ENCODE measurements around the gene LAMB2.

Gene LAMB2

GRCh38 chr3:49153349-49153912 lies 20.6 kb upstream of the LAMB2 start:
- no peak overlapping the region for H2BK120ac ChIP-seq (ENCODE audit: low read depth, low read length)
- H4K91ac ChIP-seq (ENCODE audit: low read depth, low read length, poor library complexity): no peak overlapping the region
- H2AFZ ChIP-seq (ENCODE audit: low read length): no peak overlapping the region
- WGBS, 2 donors (ENCODE audit: extremely low coverage in 2 of 2, insufficient read length in 2 of 2, insufficient replicate concordance in 1 of 2): no CpG with 5 or more reads among the region's 3 CpGs
- H3K23ac ChIP-seq (ENCODE audit: low read depth, low read length, poor library complexity): no peak overlapping the region
- no peak overlapping the region for H2AK5ac ChIP-seq (ENCODE audit: low read depth, low read length)
- H4K8ac ChIP-seq (ENCODE audit: low read depth, low read length): no peak overlapping the region
- H3K27me3 ChIP-seq (ENCODE audit: control insufficient read depth in 3 of 3, insufficient read depth in 3 of 3, low read depth in 1 of 3, low read length in 3 of 3): peaks cover 0 to 5% (median 0%) of the 10 kb centered on the region in 3 experiments
- H3K18ac ChIP-seq (ENCODE audit: low read length): no peak overlapping the region
- H3K4ac ChIP-seq (ENCODE audit: low read length): no peak overlapping the region
- no peak overlapping the region for H3K27ac ChIP-seq (replicated peaks; ENCODE audit: low read length)
- peak overlapping the region; percentile 15 for H3K14ac ChIP-seq (ENCODE audit: low read length)
- no peaks in the 10 kb centered on the region for H3K79me1 ChIP-seq (ENCODE audit: low read depth, low read length)
- no peak overlapping the region for H3K4me2 ChIP-seq (ENCODE audit: insufficient read depth, low read length, poor library complexity, severe bottlenecking)
- no peak overlapping the region for H2BK12ac ChIP-seq (ENCODE audit: low read length)
- no peaks in the 10 kb centered on the region for H3K36me3 ChIP-seq (replicated peaks in 1 of 2; ENCODE audit: control insufficient read depth in 2 of 2, insufficient read depth in 2 of 2, low read length in 2 of 2)
- H2BK5ac ChIP-seq (ENCODE audit: low read length): peak overlapping the region; percentile 68
- H2BK15ac ChIP-seq (ENCODE audit: low read length): no peak overlapping the region
- peak overlapping the region in 1 of 2 donors; percentile 18 for H3K4me3 ChIP-seq (ENCODE audit: low read length in 2 of 2)
- H3K9me3 ChIP-seq (replicated peaks in 1 of 2; ENCODE audit: control insufficient read depth in 2 of 2, insufficient read depth in 1 of 2, low read depth in 1 of 2, low read length in 2 of 2): peaks cover 0 to 4% of the 10 kb centered on the region in 2 donors
- DNase-seq (ENCODE audit: low spot score): no peak
- H3K4me1 ChIP-seq (ENCODE audit: control insufficient read depth in 2 of 2, insufficient read depth in 1 of 2, low read depth in 1 of 2, low read length in 2 of 2): no peaks in the 10 kb centered on the region
- no peak overlapping the region for H3K9ac ChIP-seq (ENCODE audit: low read depth, low read length, poor library complexity)

GRCh38 chr3:49151610-49152009 lies 18.8 kb upstream of the LAMB2 start:
- Histone ChIP-seq H4K8ac (ENCODE audit: low read depth, low read length) (no peak overlapping the region), H2BK15ac (ENCODE audit: low read length) (no peak overlapping the region), H3K4me1 (ENCODE audit: control insufficient read depth in 2 of 2, insufficient read depth in 1 of 2, low read depth in 1 of 2, low read length in 2 of 2) (no peaks in the 10 kb centered on the region), H3K14ac (ENCODE audit: low read length) (no peak overlapping the region), H2BK12ac (ENCODE audit: low read length) (no peak overlapping the region), H3K4me3 (ENCODE audit: low read length in 2 of 2) (no peak overlapping the region), H3K18ac (ENCODE audit: low read length) (no peak overlapping the region), H3K23ac (ENCODE audit: low read depth, low read length, poor library complexity) (no peak overlapping the region), H4K91ac (ENCODE audit: low read depth, low read length, poor library complexity) (no peak overlapping the region), H2BK5ac (ENCODE audit: low read length) (no peak overlapping the region), H3K4me2 (ENCODE audit: insufficient read depth, low read length, poor library complexity, severe bottlenecking) (no peak overlapping the region), H3K36me3 (replicated peaks in 1 of 2; ENCODE audit: control insufficient read depth in 2 of 2, insufficient read depth in 2 of 2, low read length in 2 of 2) (no peaks in the 10 kb centered on the region), H3K27ac (replicated peaks; ENCODE audit: low read length) (no peak overlapping the region), H2BK120ac (ENCODE audit: low read depth, low read length) (no peak overlapping the region), H2AFZ (ENCODE audit: low read length) (no peak overlapping the region), H3K4ac (ENCODE audit: low read length) (no peak overlapping the region), H3K79me1 (ENCODE audit: low read depth, low read length) (no peaks in the 10 kb centered on the region), H2AK5ac (ENCODE audit: low read depth, low read length) (no peak overlapping the region), H3K9ac (ENCODE audit: low read depth, low read length, poor library complexity) (no peak overlapping the region), H3K9me3 (replicated peaks in 1 of 2; ENCODE audit: control insufficient read depth in 2 of 2, insufficient read depth in 1 of 2, low read depth in 1 of 2, low read length in 2 of 2) (peaks cover 0 to 4% of the 10 kb centered on the region in 2 donors), H3K27me3 (ENCODE audit: control insufficient read depth in 3 of 3, insufficient read depth in 3 of 3, low read depth in 1 of 3, low read length in 3 of 3) (peaks cover 0 to 5% (median 0%) of the 10 kb centered on the region in 3 experiments)
- no CpG with 5 or more reads among the region's 2 CpGs for WGBS, 2 donors (ENCODE audit: extremely low coverage in 2 of 2, insufficient read length in 2 of 2, insufficient replicate concordance in 1 of 2)
- no peak for DNase-seq (ENCODE audit: low spot score)

- H3K9ac ChIP-seq (ENCODE audit: low read depth, low read length, poor library complexity): no peak overlapping the region
- H3K36me3 ChIP-seq (replicated peaks in 1 of 2; ENCODE audit: control insufficient read depth in 2 of 2, insufficient read depth in 2 of 2, low read length in 2 of 2): no peaks in the 10 kb centered on the region
- DNase-seq (ENCODE audit: low spot score): no peak
- H2BK15ac ChIP-seq (ENCODE audit: low read length): no peak overlapping the region
- no peak overlapping the region for H4K91ac ChIP-seq (ENCODE audit: low read depth, low read length, poor library complexity)
- H3K27me3 ChIP-seq (ENCODE audit: control insufficient read depth in 3 of 3, insufficient read depth in 3 of 3, low read depth in 1 of 3, low read length in 3 of 3): peaks cover 0 to 4% (median 0%) of the 10 kb centered on the region in 3 experiments
- H2AFZ ChIP-seq (ENCODE audit: low read length): no peak overlapping the region
- H3K79me1 ChIP-seq (ENCODE audit: low read depth, low read length): no peaks in the 10 kb centered on the region
- H3K14ac ChIP-seq (ENCODE audit: low read length): no peak overlapping the region
- no peak overlapping the region for H2BK12ac ChIP-seq (ENCODE audit: low read length)
- H3K9me3 ChIP-seq (replicated peaks in 1 of 2; ENCODE audit: control insufficient read depth in 2 of 2, insufficient read depth in 1 of 2, low read depth in 1 of 2, low read length in 2 of 2): peaks cover 0 to 2% of the 10 kb centered on the region in 2 donors
- H3K4me2 ChIP-seq (ENCODE audit: insufficient read depth, low read length, poor library complexity, severe bottlenecking): no peak overlapping the region
- no peak overlapping the region for H3K27ac ChIP-seq (replicated peaks; ENCODE audit: low read length)
- H3K4me3 ChIP-seq (ENCODE audit: low read length in 2 of 2): no peak overlapping the region
- no peak overlapping the region for H2AK5ac ChIP-seq (ENCODE audit: low read depth, low read length)
- H4K8ac ChIP-seq (ENCODE audit: low read depth, low read length): no peak overlapping the region
- H3K18ac ChIP-seq (ENCODE audit: low read length): no peak overlapping the region
- H2BK120ac ChIP-seq (ENCODE audit: low read depth, low read length): no peak overlapping the region
- H3K4ac ChIP-seq (ENCODE audit: low read length): no peak overlapping the region
- H3K4me1 ChIP-seq (ENCODE audit: control insufficient read depth in 2 of 2, insufficient read depth in 1 of 2, low read depth in 1 of 2, low read length in 2 of 2): no peaks in the 10 kb centered on the region
- no peak overlapping the region for H3K23ac ChIP-seq (ENCODE audit: low read depth, low read length, poor library complexity)
- WGBS, 2 donors (ENCODE audit: extremely low coverage in 2 of 2, insufficient read length in 2 of 2, insufficient replicate concordance in 1 of 2): no CpG with 5 or more reads among the region's 5 CpGs
- no peak overlapping the region for H2BK5ac ChIP-seq (ENCODE audit: low read length)
These were observed 15.3 kb upstream of the LAMB2 start for GRCh38 chr3:49148159-49148558.

GRCh38 chr3:49140080-49140479 lies 7.2 kb upstream of the LAMB2 start:
- DNase-seq (ENCODE audit: low spot score): no peak
- Histone ChIP-seq H3K4me3 (ENCODE audit: low read length in 2 of 2) (no peak overlapping the region), H3K27me3 (ENCODE audit: control insufficient read depth in 3 of 3, insufficient read depth in 3 of 3, low read depth in 1 of 3, low read length in 3 of 3) (peaks cover 0 to 5% (median 0%) of the 10 kb centered on the region in 3 experiments), H4K91ac (ENCODE audit: low read depth, low read length, poor library complexity) (no peak overlapping the region), H3K9ac (ENCODE audit: low read depth, low read length, poor library complexity) (no peak overlapping the region), H3K79me1 (ENCODE audit: low read depth, low read length) (no peaks in the 10 kb centered on the region), H3K23ac (ENCODE audit: low read depth, low read length, poor library complexity) (no peak overlapping the region), H2BK15ac (ENCODE audit: low read length) (no peak overlapping the region), H3K14ac (ENCODE audit: low read length) (no peak overlapping the region), H2AK5ac (ENCODE audit: low read depth, low read length) (no peak overlapping the region), H2BK5ac (ENCODE audit: low read length) (no peak overlapping the region), H3K4ac (ENCODE audit: low read length) (no peak overlapping the region), H3K27ac (replicated peaks; ENCODE audit: low read length) (no peak overlapping the region), H3K9me3 (replicated peaks in 1 of 2; ENCODE audit: control insufficient read depth in 2 of 2, insufficient read depth in 1 of 2, low read depth in 1 of 2, low read length in 2 of 2) (peaks cover 5% of the 10 kb centered on the region in 2 donors), H3K4me2 (ENCODE audit: insufficient read depth, low read length, poor library complexity, severe bottlenecking) (no peak overlapping the region), H3K36me3 (replicated peaks in 1 of 2; ENCODE audit: control insufficient read depth in 2 of 2, insufficient read depth in 2 of 2, low read length in 2 of 2) (no peaks in the 10 kb centered on the region), H2AFZ (ENCODE audit: low read length) (no peak overlapping the region), H2BK120ac (ENCODE audit: low read depth, low read length) (no peak overlapping the region), H2BK12ac (ENCODE audit: low read length) (no peak overlapping the region), H3K18ac (ENCODE audit: low read length) (no peak overlapping the region), H4K8ac (ENCODE audit: low read depth, low read length) (no peak overlapping the region), H3K4me1 (ENCODE audit: control insufficient read depth in 2 of 2, insufficient read depth in 1 of 2, low read depth in 1 of 2, low read length in 2 of 2) (peaks cover 4 to 5% of the 10 kb centered on the region in 2 donors)
- WGBS, 2 donors (ENCODE audit: extremely low coverage in 2 of 2, insufficient read length in 2 of 2, insufficient replicate concordance in 1 of 2): no CpG with 5 or more reads among the region's 3 CpGs
